Upper lobe of right lung (tissue), 1 donor: Measurements from ENCODE around the gene PSMD6. TPM values are rescaled to one million over a fixed set of nuclear protein-coding genes. Genes with fewer than 3 reads are reported as not detected.

Experiments
- ATAC-seq: fragments of 200-7000 bp; cut with Tn5 transposase; one replicate; pipeline ENCODE4 v1.9.1; 2020; ENCODE audit warnings: mild to moderate bottlenecking, moderate library complexity
- DNase-seq: peaks from one replicate; pipeline ENCODE4 v3.0.0-alpha.2; 2020
- H3K27ac ChIP-seq: fragments of 200-600 bp; one replicate; pipeline ENCODE4 v1.8.0; 2022
- H3K27me3 ChIP-seq: fragments of 200-600 bp; one replicate; pipeline ENCODE4 v1.8.0; 2022; ENCODE audit warnings: mild to moderate bottlenecking
- H3K36me3 ChIP-seq: fragments of 200-600 bp; one replicate; pipeline ENCODE4 v1.8.0; 2022
- H3K4me1 ChIP-seq: fragments of 200-600 bp; one replicate; pipeline ENCODE4 v1.8.0; 2022
- H3K4me3 ChIP-seq: fragments of 200-600 bp; one replicate; pipeline ENCODE4 v1.8.0; 2022; ENCODE audit warnings: mild to moderate bottlenecking
- H3K9me3 ChIP-seq: fragments of 200-600 bp; one replicate; pipeline ENCODE4 v1.8.0; 2022
- intact Hi-C: fragments of 100-400 bp; cut with DNase I; formaldehyde crosslinking; loops from one replicate; pipeline ENCODE4 v1.11.0; 2022
- total RNA-seq: library from RNA; stranded (reverse); fragmentation: NEBNext Ultra II Directional; extraction: Animal tissue kit (Norgen Biotek cat#: 25700); gene quantifications from one replicate; pipeline ENCODE4 v1.2.1, GENCODE V29; 2021
- TF ChIP-seq, protein P1 (sequence below): fragments of 200-600 bp; IDR thresholded peaks from one replicate; pipeline ENCODE4 v1.8.0; 2022; ENCODE audit warnings: antibody characterized with exemption
- donor health status: DM: no; HTN: yes; CAD: no; lungs with severe emphysema.

Gene PSMD6
- total RNA-seq, 1 donor from 2014 or later = 52.2 TPM

DNA sequence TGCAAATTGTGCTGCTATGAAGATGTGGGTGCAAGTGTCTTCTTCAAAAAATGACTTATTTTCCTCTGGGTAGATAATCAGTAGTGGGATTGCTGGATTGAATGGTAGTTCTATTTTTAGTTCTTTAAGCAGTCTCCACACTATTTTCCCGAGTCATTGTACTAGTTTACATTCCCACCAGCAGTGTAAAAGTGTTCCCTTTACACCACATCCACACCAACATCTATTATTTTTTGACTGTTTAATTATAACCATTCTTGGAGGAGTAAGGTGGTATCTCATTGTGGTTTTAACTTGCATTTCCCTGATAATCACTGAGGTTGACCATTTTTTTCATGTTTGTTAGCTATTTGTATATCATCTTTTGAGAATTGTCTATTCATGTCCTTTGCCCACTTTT, 19.7 kb upstream of the PSMD6 start:
- Histone ChIP-seq H3K27me3 (peaks cover 3% of the 10 kb centered on the region), H3K27ac (no peak overlapping the region), H3K36me3 (no peaks in the 10 kb centered on the region), H3K4me3 (no peak overlapping the region), H3K4me1 (no peaks in the 10 kb centered on the region), H3K9me3 (no peaks in the 10 kb centered on the region)
- no peak for ATAC-seq
- TF ChIP-seq, protein P1, sequence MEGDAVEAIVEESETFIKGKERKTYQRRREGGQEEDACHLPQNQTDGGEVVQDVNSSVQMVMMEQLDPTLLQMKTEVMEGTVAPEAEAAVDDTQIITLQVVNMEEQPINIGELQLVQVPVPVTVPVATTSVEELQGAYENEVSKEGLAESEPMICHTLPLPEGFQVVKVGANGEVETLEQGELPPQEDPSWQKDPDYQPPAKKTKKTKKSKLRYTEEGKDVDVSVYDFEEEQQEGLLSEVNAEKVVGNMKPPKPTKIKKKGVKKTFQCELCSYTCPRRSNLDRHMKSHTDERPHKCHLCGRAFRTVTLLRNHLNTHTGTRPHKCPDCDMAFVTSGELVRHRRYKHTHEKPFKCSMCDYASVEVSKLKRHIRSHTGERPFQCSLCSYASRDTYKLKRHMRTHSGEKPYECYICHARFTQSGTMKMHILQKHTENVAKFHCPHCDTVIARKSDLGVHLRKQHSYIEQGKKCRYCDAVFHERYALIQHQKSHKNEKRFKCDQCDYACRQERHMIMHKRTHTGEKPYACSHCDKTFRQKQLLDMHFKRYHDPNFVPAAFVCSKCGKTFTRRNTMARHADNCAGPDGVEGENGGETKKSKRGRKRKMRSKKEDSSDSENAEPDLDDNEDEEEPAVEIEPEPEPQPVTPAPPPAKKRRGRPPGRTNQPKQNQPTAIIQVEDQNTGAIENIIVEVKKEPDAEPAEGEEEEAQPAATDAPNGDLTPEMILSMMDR = no peak
- no peak for DNase-seq
- intact Hi-C loops = no loop called here

DNA sequence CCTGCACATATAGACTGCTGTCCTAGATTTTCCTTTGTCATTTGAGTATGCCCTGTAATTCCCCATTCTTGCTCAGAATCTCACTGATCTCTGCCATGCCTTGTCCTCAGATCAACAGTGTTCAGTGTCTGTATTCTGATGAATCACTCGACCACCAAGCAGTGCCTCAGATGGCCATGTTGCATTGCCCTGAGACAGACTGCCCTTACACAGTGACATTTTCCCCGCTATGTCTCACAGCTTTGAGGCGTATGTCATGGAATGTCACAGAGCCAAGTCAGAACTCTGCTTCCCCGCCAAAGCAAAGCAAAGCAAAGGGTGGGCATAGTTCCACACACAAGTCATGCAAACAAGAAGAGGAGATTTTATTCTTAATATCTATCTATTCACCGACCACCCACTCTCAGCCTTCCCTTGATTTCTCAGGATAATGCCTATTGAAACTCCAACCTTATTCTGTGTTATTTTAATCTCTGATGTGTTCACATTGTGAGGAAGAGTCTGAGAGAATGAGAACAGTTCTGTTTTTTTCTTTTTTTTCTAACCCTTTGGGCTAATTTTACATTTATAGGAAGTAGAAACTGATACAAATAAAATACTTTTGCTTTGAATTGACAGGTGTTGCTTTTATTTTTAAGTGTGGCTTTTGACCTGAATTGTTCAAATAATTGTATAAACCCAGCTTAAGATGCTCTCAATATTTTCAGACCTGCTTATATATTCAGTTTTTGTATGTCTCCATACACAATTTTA, 16.9 kb upstream of the PSMD6 start:
- Histone ChIP-seq H3K27ac (no peak overlapping the region), H3K36me3 (no peaks in the 10 kb centered on the region), H3K9me3 (no peaks in the 10 kb centered on the region), H3K27me3 (peaks cover 3% of the 10 kb centered on the region), H3K4me3 (no peak overlapping the region), H3K4me1 (no peaks in the 10 kb centered on the region)
- TF ChIP-seq, protein P1 = no peak
- no peak for ATAC-seq
- intact Hi-C loops = no loop called here
- no peak for DNase-seq

- DNase-seq = no peak
- H3K36me3 ChIP-seq = no peaks in the 10 kb centered on the region
- no peaks in the 10 kb centered on the region for H3K4me1 ChIP-seq
- H3K27ac ChIP-seq = no peak overlapping the region
- H3K4me3 ChIP-seq = no peak overlapping the region
- ATAC-seq = no peak
- TF ChIP-seq, protein P1 = no peak
- peaks cover 3% of the 10 kb centered on the region for H3K27me3 ChIP-seq
- H3K9me3 ChIP-seq = no peaks in the 10 kb centered on the region
- intact Hi-C loops = no loop called here
These were observed 16.0 kb upstream of the PSMD6 start for GRCh38 chr3:64039332-64039731.

DNA sequence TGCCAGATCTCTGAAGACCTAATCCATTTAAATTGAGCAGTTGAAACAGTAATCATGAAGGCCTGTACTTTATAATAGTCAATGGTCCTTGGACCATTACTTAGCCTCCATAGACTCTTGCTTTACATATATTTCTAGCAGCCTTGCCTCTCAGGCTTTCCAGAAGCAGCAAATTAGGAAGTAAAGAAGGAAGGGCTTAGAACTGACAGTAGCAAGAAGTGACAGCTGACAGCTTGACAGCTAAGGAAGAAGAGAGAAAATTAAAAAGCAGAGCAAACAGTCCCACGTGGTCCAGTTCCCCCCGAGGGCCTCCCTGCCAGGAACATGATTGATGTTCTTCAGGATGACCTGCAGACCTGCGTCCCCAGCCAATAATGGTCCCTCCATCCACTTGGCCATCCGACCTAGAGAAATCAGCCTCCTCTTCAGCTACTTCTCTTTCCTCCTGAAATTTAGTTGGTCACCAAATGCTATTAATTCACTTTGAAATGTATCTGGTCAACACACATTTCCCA, 15.0 kb upstream of the PSMD6 start:
- Histone ChIP-seq H3K27me3 (peaks cover 3% of the 10 kb centered on the region), H3K4me1 (no peaks in the 10 kb centered on the region), H3K27ac (no peak overlapping the region), H3K4me3 (no peak overlapping the region), H3K36me3 (no peaks in the 10 kb centered on the region), H3K9me3 (no peaks in the 10 kb centered on the region)
- TF ChIP-seq, protein P1 = no peak
- ATAC-seq (no peak), DNase-seq (no peak)
- intact Hi-C loops = no loop called here

DNA sequence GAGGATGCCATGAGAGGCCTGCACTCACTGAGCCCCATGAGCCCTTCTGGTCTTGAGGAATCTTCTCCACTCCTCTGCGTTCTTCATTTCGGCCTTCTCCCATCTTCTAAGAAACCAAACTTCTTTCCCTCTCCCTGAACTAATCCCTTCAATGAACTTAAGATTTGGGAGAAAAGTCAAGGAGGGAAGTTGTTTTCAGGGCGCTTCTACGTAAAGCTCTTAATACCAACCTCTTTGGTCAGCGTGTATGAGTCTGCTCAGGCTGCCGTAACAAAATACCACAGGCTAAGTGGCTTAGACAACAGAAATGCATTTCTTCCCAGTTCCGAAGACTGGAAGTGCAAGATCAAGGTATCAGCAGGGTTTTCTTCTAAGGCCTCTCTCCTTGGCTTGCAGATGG, 13.8 kb upstream of the PSMD6 start:
- Histone ChIP-seq H3K9me3 (no peaks in the 10 kb centered on the region), H3K36me3 (no peaks in the 10 kb centered on the region), H3K27ac (no peak overlapping the region), H3K4me1 (no peaks in the 10 kb centered on the region), H3K4me3 (no peak overlapping the region), H3K27me3 (peaks cover 3% of the 10 kb centered on the region)
- no peak for ATAC-seq
- DNase-seq = no peak
- intact Hi-C loops = no loop called here
- TF ChIP-seq, protein P1 = no peak
